HG02943 (cell line): ENCODE measurements around the gene IL17REL.
"Not testable (repeated sequence)": the region's sequence is repeated elsewhere in the genome, so short reads cannot be mapped to it uniquely, and the experiment has no call there.

Source experiments
- ATAC-seq: cut with Tn5 transposase; IDR thresholded peaks from one replicate; pipeline ENCODE4 v1.9.1; 2021; ENCODE audit warnings: mild to moderate bottlenecking, low read depth, moderate library complexity; ENCODE audit not compliant: unreplicated experiment

IL17REL gene

GRCh38 chr22:49993649-49994360 is 18.8 kb downstream of the IL17REL start:
- ATAC-seq = no peak

- ATAC-seq = no peak
Measured at GRCh38 chr22:49992921-49993648, 19.5 kb downstream of the IL17REL start.

- ATAC-seq = no peak
Measured at GRCh38 chr22:49991907-49992533, 20.5 kb downstream of the IL17REL start.

GRCh38 chr22:49991167-49991566 is 21.4 kb downstream of the IL17REL start:
- no peak for ATAC-seq

GRCh38 chr22:49989826-49990225 is 22.7 kb downstream of the IL17REL start:
- not testable (repeated sequence) for ATAC-seq

GRCh38 chr22:49986325-49986724 is 26.2 kb downstream of the IL17REL start:
- ATAC-seq = no peak

GRCh38 chr22:49983148-49984042 is 29.2 kb downstream of the IL17REL start:
- no peak for ATAC-seq

GRCh38 chr22:49981799-49982198 is 30.8 kb downstream of the IL17REL start:
- ATAC-seq = not testable (repeated sequence)

GRCh38 chr22:49979587-49980264 is 32.8 kb downstream of the IL17REL start:
- no peak for ATAC-seq

- ATAC-seq = no peak
Measured at GRCh38 chr22:49977578-49977977, 35.0 kb downstream of the IL17REL start.

GRCh38 chr22:49976439-49977175 is 36.0 kb downstream of the IL17REL start:
- ATAC-seq = no peak

GRCh38 chr22:49975543-49976389 is 36.8 kb downstream of the IL17REL start:
- no peak for ATAC-seq

GRCh38 chr22:49973018-49973961 is 39.3 kb downstream of the IL17REL start:
- no peak for ATAC-seq

- ATAC-seq = no peak
Measured at GRCh38 chr22:49972163-49973017, 40.2 kb downstream of the IL17REL start.

GRCh38 chr22:49971232-49972162 is 41.1 kb downstream of the IL17REL start:
- peak; percentile 15 for ATAC-seq
